ENCODE data around the gene MLH3.

Gene MLH3

DNA sequence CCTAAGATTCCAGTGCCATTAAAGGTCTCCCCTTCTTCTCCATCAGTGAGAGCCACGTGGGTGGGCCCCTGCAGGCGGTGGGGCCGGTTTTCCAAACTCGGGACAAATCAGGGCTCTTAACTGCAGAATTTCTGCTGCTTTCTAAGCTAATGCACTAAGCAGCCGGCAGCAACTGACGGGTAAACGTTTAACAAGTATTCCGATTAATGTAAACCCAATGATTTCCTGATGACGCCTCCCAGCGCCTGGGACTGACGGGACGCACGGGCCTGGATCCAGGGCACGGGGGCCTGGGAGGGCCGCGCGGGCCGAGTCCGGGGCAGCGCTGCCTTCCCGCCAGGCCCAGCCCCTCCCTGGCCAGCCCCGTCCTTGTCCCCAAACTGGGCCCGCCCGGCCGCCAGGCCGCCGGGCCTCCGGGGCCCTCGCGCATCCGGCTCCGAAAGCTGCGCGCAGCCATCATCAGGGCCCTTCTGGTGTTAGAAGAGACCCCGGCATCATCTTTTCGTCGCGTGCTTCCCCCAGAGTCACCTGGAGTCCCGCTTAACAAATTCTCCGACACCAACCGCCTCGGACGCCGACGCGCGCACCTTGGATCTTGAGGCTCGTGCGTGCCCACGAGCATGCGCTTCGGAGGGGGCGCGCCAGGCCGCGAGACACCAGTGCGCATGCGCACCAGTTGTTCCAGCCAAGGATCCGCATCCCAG, at the start of gene MLH3:
Gene MLH3, minus strand, starts transcription at position 616 of the 704 bp plus-strand sequence. CDS start 1,812 bp downstream, outside the sequence.
- TF ChIP-seq, protein P1, sequence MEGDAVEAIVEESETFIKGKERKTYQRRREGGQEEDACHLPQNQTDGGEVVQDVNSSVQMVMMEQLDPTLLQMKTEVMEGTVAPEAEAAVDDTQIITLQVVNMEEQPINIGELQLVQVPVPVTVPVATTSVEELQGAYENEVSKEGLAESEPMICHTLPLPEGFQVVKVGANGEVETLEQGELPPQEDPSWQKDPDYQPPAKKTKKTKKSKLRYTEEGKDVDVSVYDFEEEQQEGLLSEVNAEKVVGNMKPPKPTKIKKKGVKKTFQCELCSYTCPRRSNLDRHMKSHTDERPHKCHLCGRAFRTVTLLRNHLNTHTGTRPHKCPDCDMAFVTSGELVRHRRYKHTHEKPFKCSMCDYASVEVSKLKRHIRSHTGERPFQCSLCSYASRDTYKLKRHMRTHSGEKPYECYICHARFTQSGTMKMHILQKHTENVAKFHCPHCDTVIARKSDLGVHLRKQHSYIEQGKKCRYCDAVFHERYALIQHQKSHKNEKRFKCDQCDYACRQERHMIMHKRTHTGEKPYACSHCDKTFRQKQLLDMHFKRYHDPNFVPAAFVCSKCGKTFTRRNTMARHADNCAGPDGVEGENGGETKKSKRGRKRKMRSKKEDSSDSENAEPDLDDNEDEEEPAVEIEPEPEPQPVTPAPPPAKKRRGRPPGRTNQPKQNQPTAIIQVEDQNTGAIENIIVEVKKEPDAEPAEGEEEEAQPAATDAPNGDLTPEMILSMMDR (IDR thresholded peaks at IDR 0.05; ENCODE audit: insufficient read depth, low read depth, low read length, missing control alignments) = no peak

DNA sequence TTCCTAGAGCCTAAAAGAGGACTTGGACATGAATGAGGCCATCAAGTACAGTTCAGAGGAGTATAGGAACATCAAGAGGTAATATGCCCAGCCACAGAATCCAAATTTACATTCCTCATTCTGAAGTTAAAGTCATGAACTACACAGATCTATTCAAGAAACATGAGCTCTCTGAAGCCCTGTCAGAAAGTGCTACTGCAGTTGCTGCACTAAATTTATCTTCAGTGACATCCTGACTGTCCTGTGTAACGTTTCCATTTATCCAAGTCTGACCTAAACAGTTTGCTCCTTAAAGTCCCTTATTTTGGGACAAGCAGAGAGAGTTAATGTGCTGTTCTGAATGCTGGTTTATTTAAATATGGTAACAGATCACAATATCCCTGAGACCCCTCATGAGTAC, 47.4 kb upstream of the MLH3 start:
- TF ChIP-seq, protein P1 (IDR thresholded peaks at IDR 0.05; ENCODE audit: insufficient read depth, low read depth, low read length, missing control alignments) = no peak
- no peak for DNase-seq (ENCODE audit: low read depth)
- no peak overlapping the region for H3K4me3 ChIP-seq (ENCODE audit: low read length)

More for the DNA sequence above, at the start of gene MLH3:
- H3K4me3 ChIP-seq (ENCODE audit: low read length) = peak within 1 kb of the TSS; percentile 54
- DNase-seq (ENCODE audit: low read depth) = peak; percentile 79

DNA sequence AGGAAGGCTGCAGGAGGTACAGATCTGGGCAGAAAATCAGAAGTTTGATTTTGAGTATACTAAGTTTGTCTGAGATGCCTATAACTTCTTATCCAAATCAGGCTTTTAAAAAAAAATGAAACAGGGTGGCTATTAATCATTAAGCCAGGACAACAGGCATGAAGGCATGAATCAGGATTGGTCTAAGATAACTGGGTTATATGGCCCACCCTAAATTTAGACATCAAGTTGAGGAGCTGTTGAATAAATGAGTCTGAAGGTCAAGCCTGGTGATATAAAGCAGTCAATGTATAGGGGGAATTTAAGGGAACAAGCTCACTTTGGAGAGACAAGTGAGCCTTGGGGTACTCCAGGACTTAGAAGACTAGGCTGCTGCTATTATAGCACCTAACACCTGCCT, 46.9 kb upstream of the MLH3 start:
- TF ChIP-seq, protein P1 (IDR thresholded peaks at IDR 0.05; ENCODE audit: insufficient read depth, low read depth, low read length, missing control alignments) = no peak
- no peak overlapping the region for H3K4me3 ChIP-seq (ENCODE audit: low read length)
- DNase-seq (ENCODE audit: low read depth) = no peak

DNA sequence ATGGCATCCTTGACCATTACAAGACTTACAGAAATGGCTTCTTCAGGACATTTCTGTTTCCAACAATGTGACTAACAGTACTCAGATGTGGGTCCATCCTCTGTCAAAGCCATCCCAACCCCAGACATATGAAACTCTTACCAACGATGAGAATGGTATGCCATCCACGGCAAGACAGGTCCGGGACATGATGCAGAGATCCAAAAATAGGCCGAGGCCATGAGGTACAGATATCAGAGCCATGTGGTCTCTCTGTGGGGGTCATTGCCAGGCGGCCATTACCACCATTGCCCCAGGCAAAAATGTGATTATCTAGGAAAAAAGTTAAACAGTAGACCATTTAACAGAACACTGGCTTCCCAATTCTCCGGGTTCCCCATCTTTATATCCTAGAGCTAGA, 45.7 kb upstream of the MLH3 start:
- no peak overlapping the region for H3K4me3 ChIP-seq (ENCODE audit: low read length)
- TF ChIP-seq, protein P1 (IDR thresholded peaks at IDR 0.05; ENCODE audit: insufficient read depth, low read depth, low read length, missing control alignments) = no peak
- DNase-seq (ENCODE audit: low read depth) = no peak

DNA sequence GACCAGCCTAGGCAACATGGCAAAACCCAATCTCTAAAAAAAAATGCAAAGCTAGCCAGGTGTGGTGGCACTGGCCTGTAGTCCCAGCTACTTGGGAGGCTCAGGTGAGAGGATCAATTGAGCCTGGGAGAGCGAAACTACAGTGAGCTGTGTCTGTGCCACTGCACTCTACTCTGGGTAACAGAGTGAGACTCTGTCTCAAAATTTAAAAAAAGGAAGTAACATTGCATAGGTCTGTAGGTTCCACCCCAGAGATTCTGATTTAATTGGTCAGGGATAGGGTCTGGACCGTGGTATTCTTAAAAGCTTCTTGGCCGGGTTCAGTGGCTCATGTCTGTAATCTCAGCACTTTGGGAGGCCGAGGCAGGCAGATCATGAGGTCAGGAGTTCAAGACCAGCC, 44.4 kb upstream of the MLH3 start:
- no peak for DNase-seq (ENCODE audit: low read depth)
- H3K4me3 ChIP-seq (ENCODE audit: low read length) = no peak overlapping the region
- TF ChIP-seq, protein P1 (IDR thresholded peaks at IDR 0.05; ENCODE audit: insufficient read depth, low read depth, low read length, missing control alignments) = no peak

DNA sequence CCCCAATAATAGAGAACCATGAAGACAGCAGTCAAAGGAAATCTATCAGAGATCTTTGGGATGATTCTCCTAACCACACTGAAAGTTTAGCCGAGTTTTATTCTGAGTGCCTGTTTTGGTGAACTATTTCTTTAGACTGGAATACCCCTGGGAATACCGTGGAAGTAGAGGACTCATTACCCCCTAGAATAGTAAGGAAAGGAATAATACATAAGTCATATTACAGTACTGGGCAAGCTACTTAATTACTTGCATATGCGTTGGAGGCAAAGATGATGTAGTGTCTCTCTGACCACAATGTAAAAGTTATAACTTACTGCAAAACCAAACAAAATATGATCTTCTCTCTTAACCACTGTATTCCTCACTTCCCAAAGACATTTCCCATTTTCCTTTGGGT, 43.6 kb upstream of the MLH3 start:
- no peak overlapping the region for H3K4me3 ChIP-seq (ENCODE audit: low read length)
- TF ChIP-seq, protein P1 (IDR thresholded peaks at IDR 0.05; ENCODE audit: insufficient read depth, low read depth, low read length, missing control alignments) = no peak
- no peak for DNase-seq (ENCODE audit: low read depth)

DNA sequence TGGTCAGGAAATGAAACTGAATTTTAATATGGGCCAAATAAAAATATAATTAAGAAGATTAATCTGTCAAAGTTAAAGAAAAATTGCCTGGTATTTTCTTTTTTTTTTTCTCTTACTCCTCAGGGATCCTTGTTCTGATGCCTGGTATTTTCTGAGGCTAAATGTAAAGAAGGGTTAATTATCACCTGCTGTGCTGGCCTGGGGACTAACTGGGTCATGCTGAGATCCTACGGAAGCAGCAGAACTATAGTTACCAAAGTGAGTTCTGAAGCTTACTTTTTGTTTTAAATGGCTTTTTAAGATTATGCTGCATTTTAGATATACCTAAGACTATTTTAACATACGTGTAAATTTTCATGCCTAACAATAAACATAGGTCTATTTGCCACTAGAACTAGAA, 41.4 kb upstream of the MLH3 start:
- TF ChIP-seq, protein P1 (IDR thresholded peaks at IDR 0.05; ENCODE audit: insufficient read depth, low read depth, low read length, missing control alignments) = no peak
- DNase-seq (ENCODE audit: low read depth) = no peak

More for the DNA sequence above, 41.4 kb upstream of the MLH3 start:
- H3K4me3 ChIP-seq (ENCODE audit: low read length) = no peak overlapping the region
